Measurements from ENCODE around the gene ZNF837. TPM values are rescaled to one million over a fixed set of nuclear protein-coding genes. Genes with fewer than 3 reads are reported as not detected.
A peak's percentile ranks its signal among the peaks of the same experiment; 100 is the strongest.

ZNF837 gene
- polyA plus RNA-seq, 2 of the 4 experiments (the other 2 are of a cell fraction): 0.74 to 1.0 TPM

- TF ChIP-seq, protein P1, sequence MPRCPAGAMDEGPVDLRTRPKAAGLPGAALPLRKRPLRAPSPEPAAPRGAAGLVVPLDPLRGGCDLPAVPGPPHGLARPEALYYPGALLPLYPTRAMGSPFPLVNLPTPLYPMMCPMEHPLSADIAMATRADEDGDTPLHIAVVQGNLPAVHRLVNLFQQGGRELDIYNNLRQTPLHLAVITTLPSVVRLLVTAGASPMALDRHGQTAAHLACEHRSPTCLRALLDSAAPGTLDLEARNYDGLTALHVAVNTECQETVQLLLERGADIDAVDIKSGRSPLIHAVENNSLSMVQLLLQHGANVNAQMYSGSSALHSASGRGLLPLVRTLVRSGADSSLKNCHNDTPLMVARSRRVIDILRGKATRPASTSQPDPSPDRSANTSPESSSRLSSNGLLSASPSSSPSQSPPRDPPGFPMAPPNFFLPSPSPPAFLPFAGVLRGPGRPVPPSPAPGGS (IDR thresholded peaks at IDR 0.05): peak; percentile 76; the same call in 2 of the 3 replicates
Observed at GRCh38 chr19:58362272-58362994, 18.4 kb downstream of the ZNF837 start, which contains the start of gene ZNF497 (continued).

- H3K4me1 ChIP-seq: peaks cover 7% of the 10 kb centered on the region; the same call in 1 of the 3 replicates
- H3K27ac ChIP-seq: peak overlapping the region; percentile 82 to 88
- peak overlapping the region; percentile 88 for H3K4me2 ChIP-seq
- FAIRE-seq (peak; percentile 32), DNase-seq (ENCODE audit: low read depth in 1 of 2, low spot score in 1 of 2) (peak; percentile 82 to 87), ATAC-seq (peak; percentile 59 to 64)
- 14% methylated on average over 28 of the region's 28 CpGs for WGBS (ENCODE audit: missing lambda C conversion rate)
- ChIA-PET POLR2A (interaction anchor here (0.7 to 3.4 kb wide), 33 partner anchors 9 to 884 kb away, joined by 3 to 43 read pairs (median 8); partner anchors contain the start of genes A1BG, ERVK3-1, RPS5 and TRIM28), CTCF (interaction anchor here (0.6 to 3.0 kb wide), 9 partner anchors 9 to 158 kb away, joined by 3 to 10 read pairs (median 3); partner anchors contain the start of genes A1BG and ZBTB45)
- H3K9me3 ChIP-seq: peaks cover 3% of the 10 kb centered on the region; the same call in 1 of the 3 replicates
- peak overlapping the region; percentile 58 for H3K4me3 ChIP-seq
- TF ChIP-seq SMC3 (IDR thresholded peaks at IDR 0.05) (no peak), POLR2AphosphoS2 (conservative IDR thresholded peaks at IDR 0.05; ENCODE audit: low read length) (no peak), EHF (CRISPR knock-in tag; IDR thresholded peaks at IDR 0.05) (no peak; the same call in 1 of the 2 replicates), TP53 (CRISPR knock-in tag; IDR thresholded peaks at IDR 0.05) (peak; percentile 87), CHD4 (IDR thresholded peaks at IDR 0.05; ENCODE audit: borderline replicate concordance) (no peak), ZFP36 (IDR thresholded peaks at IDR 0.05; ENCODE audit: borderline replicate concordance, partially characterized antibody) (no peak), POLR2A (IDR thresholded peaks at IDR 0.05; ENCODE audit: low read length) (peak; percentile 50), FOXS1 (CRISPR knock-in tag; IDR thresholded peaks at IDR 0.05) (no peak), MYC (IDR thresholded peaks at IDR 0.05; ENCODE audit: borderline replicate concordance, low read length) (no peak; the same call in 1 of the 2 replicates), CEBPB (IDR thresholded peaks at IDR 0.05) (no peak), ATOH8 (CRISPR knock-in tag; IDR thresholded peaks at IDR 0.05; ENCODE audit: low read depth) (peak; percentile 84; the same call in 1 of the 2 replicates), NR3C1 (IDR thresholded peaks at IDR 0.05) (no peak), HOXA7 (CRISPR knock-in tag; IDR thresholded peaks at IDR 0.05) (peak; percentile 8; the same call in 1 of the 2 replicates), RFX5 (IDR thresholded peaks at IDR 0.05) (no peak), HES2 (IDR thresholded peaks at IDR 0.05) (no peak), USF2 (IDR thresholded peaks at IDR 0.05) (0 out of 2 replicates have a peak, but pooled peaks have one; percentile 4), BHLHE40 (IDR thresholded peaks at IDR 0.05; ENCODE audit: low read depth, low read length) (no peak), CHD2 (IDR thresholded peaks at IDR 0.05; ENCODE audit: low read length, partially characterized antibody) (no peak), ZC3H11A (IDR thresholded peaks at IDR 0.05) (no peak), JUN (IDR thresholded peaks at IDR 0.05) (no peak), NFE2L2 (conservative IDR thresholded peaks at IDR 0.05; ENCODE audit: low read length) (no peak), ESRRA (IDR thresholded peaks at IDR 0.05; ENCODE audit: borderline replicate concordance, low read length) (no peak)
- TF ChIP-seq, protein P2, sequence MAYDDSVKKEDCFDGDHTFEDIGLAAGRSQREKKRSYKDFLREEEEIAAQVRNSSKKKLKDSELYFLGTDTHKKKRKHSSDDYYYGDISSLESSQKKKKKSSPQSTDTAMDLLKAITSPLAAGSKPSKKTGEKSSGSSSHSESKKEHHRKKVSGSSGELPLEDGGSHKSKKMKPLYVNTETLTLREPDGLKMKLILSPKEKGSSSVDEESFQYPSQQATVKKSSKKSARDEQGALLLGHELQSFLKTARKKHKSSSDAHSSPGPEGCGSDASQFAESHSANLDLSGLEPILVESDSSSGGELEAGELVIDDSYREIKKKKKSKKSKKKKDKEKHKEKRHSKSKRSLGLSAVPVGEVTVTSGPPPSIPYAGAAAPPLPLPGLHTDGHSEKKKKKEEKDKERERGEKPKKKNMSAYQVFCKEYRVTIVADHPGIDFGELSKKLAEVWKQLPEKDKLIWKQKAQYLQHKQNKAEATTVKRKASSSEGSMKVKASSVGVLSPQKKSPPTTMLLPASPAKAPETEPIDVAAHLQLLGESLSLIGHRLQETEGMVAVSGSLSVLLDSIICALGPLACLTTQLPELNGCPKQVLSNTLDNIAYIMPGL (CRISPR knock-in tag; IDR thresholded peaks at IDR 0.05; ENCODE audit: borderline replicate concordance): no peak
- TF ChIP-seq, protein P3, sequence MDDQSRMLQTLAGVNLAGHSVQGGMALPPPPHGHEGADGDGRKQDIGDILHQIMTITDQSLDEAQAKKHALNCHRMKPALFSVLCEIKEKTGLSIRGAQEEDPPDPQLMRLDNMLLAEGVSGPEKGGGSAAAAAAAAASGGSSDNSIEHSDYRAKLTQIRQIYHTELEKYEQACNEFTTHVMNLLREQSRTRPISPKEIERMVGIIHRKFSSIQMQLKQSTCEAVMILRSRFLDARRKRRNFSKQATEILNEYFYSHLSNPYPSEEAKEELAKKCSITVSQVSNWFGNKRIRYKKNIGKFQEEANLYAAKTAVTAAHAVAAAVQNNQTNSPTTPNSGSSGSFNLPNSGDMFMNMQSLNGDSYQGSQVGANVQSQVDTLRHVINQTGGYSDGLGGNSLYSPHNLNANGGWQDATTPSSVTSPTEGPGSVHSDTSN (IDR thresholded peaks at IDR 0.05): no peak
- TF ChIP-seq, protein P4, sequence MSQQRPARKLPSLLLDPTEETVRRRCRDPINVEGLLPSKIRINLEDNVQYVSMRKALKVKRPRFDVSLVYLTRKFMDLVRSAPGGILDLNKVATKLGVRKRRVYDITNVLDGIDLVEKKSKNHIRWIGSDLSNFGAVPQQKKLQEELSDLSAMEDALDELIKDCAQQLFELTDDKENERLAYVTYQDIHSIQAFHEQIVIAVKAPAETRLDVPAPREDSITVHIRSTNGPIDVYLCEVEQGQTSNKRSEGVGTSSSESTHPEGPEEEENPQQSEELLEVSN (IDR thresholded peaks at IDR 0.05; ENCODE audit: borderline replicate concordance, low read depth): peak; percentile 25; the same call in 1 of the 2 replicates
- TF ChIP-seq, protein P5, sequence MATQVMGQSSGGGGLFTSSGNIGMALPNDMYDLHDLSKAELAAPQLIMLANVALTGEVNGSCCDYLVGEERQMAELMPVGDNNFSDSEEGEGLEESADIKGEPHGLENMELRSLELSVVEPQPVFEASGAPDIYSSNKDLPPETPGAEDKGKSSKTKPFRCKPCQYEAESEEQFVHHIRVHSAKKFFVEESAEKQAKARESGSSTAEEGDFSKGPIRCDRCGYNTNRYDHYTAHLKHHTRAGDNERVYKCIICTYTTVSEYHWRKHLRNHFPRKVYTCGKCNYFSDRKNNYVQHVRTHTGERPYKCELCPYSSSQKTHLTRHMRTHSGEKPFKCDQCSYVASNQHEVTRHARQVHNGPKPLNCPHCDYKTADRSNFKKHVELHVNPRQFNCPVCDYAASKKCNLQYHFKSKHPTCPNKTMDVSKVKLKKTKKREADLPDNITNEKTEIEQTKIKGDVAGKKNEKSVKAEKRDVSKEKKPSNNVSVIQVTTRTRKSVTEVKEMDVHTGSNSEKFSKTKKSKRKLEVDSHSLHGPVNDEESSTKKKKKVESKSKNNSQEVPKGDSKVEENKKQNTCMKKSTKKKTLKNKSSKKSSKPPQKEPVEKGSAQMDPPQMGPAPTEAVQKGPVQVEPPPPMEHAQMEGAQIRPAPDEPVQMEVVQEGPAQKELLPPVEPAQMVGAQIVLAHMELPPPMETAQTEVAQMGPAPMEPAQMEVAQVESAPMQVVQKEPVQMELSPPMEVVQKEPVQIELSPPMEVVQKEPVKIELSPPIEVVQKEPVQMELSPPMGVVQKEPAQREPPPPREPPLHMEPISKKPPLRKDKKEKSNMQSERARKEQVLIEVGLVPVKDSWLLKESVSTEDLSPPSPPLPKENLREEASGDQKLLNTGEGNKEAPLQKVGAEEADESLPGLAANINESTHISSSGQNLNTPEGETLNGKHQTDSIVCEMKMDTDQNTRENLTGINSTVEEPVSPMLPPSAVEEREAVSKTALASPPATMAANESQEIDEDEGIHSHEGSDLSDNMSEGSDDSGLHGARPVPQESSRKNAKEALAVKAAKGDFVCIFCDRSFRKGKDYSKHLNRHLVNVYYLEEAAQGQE (IDR thresholded peaks at IDR 0.05): peak; percentile 12; the same call in 1 of the 2 replicates
Observed at GRCh38 chr19:58361900-58362271, 18.9 kb downstream of the ZNF837 start.
